ENCODE results near the gene CD33. TPM values are rescaled to one million over a fixed set of nuclear protein-coding genes. Genes with fewer than 3 reads are reported as not detected.

CD33 gene
- not detected in 2 replicates for total RNA-seq

GRCh38 chr19:51224898-51225393 lies at the start of gene CD33:
CD33 (plus strand) TSS chr19:51225080; CDS start chr19:51225119, 39 bp downstream.

GRCh38 chr19:51250786-51251467 lies 26.0 kb downstream of the CD33 start, which contains the start of gene SIGLECL1:
SIGLECL1 (plus strand) TSS chr19:51251080; CDS start chr19:51264073, 12,993 bp downstream.

Other genes starting within 250 kb of the CD33 start
- not detected in 2 replicates for gene KLK7, start 241.2 kb upstream of the CD33 start, total RNA-seq
- gene KLK8, start 223.5 kb upstream of the CD33 start, total RNA-seq: not detected in 2 replicates
- gene KLK10, start 205.4 kb upstream of the CD33 start, total RNA-seq: not detected in 2 replicates
- not detected in 2 replicates for gene KLK11, start 198.5 kb upstream of the CD33 start, total RNA-seq
- gene KLK12, start 190.1 kb upstream of the CD33 start, total RNA-seq: not detected in 2 replicates
- not detected in 2 replicates for gene KLK13, start 160.0 kb upstream of the CD33 start, total RNA-seq
- not detected in 2 replicates for gene KLK14, start 142.2 kb upstream of the CD33 start, total RNA-seq
- 3.8 and 5.5 TPM in 2 replicates for gene CTU1, start 116.7 kb upstream of the CD33 start, total RNA-seq
- gene SIGLEC9, start 100.2 kb upstream of the CD33 start, total RNA-seq: 0.09 TPM in 1 of 2 replicates, not detected in the other
- gene SIGLEC7, start 82.8 kb upstream of the CD33 start, total RNA-seq: 0.09 TPM in 1 of 2 replicates, not detected in the other
- not detected in 2 replicates for gene SIGLECL1, start 26.0 kb downstream of the CD33 start, total RNA-seq
- not detected in 2 replicates for gene IGLON5, start 86.6 kb downstream of the CD33 start, total RNA-seq
- gene VSIG10L, start 117.1 kb downstream of the CD33 start, total RNA-seq: 0.14 and 0.28 TPM in 2 replicates
- gene ETFB, start 141.3 kb downstream of the CD33 start, total RNA-seq: 189 and 194 TPM in 2 replicates
- gene CLDND2, start 143.9 kb downstream of the CD33 start, total RNA-seq: 0.14 and 0.18 TPM in 2 replicates
- not detected in 2 replicates for gene NKG7, start 147.6 kb downstream of the CD33 start, total RNA-seq
- not detected in 2 replicates for gene LIM2, start 162.9 kb downstream of the CD33 start, total RNA-seq
- not detected in 2 replicates for gene C19orf84, start 165.5 kb downstream of the CD33 start, total RNA-seq
- not detected in 2 replicates for gene SIGLEC10, start 192.6 kb downstream of the CD33 start, total RNA-seq
- gene SIGLEC8, start 233.4 kb downstream of the CD33 start, total RNA-seq: not detected in 2 replicates

Measured in smooth muscle cell of bladder (primary cell).